Thyroid gland (tissue), 4 donors: ENCODE results near the gene CDC42BPA. TPM values are rescaled to one million over a fixed set of nuclear protein-coding genes. Genes with fewer than 3 reads are reported as not detected.

Experiments
- DNase-seq, 2 donors: peaks; one replicate each; pipeline ENCODE4 v3.0.0-alpha.2; 2019
- H3K27ac ChIP-seq, 3 donors: fragments of 200-600 bp; sonication (generic); 1 replicate in 2 of 3; 2 replicates in 1 of 3; pipeline ENCODE4 v1.5.1; 2016 to 2019; ENCODE audit warnings: mild to moderate bottlenecking in 1 of 3, moderate library complexity in 1 of 3
- H3K27me3 ChIP-seq: fragments of 200-600 bp; sonication (generic); one replicate; pipeline ENCODE4 v1.5.1; 2019
- H3K36me3 ChIP-seq, 2 donors: fragments of 200-600 bp; sonication (generic); one replicate each; pipeline ENCODE4 v1.5.1; 2016 to 2019
- H3K4me1 ChIP-seq, 2 donors: fragments of 200-600 bp; sonication (generic); one replicate each; pipeline ENCODE4 v1.5.1; 2017 to 2019
- H3K4me3 ChIP-seq, 3 donors: fragments of 200-600 bp; sonication (generic); replicated peaks in 1 of 3; 1 replicate in 2 of 3; 2 replicates in 1 of 3; pipeline ENCODE4 v1.5.1; 2016; ENCODE audit warnings: mild to moderate bottlenecking in 1 of 3
- H3K9me3 ChIP-seq: fragments of 200-600 bp; sonication (generic); one replicate; pipeline ENCODE4 v1.5.1; 2017
- POLR2A ChIP-seq, 2 donors: fragments of 450-650 bp; IDR thresholded peaks; one replicate each; pipeline ENCODE4 v1.6.1; 2017; ENCODE audit warnings: antibody characterized with exemption in 2 of 2, mild to moderate bottlenecking in 2 of 2, moderate library complexity in 1 of 2
- WGBS, 2 donors: methylation state at CpG; one replicate each; pipeline ENCODE4 v1.1.5; 2017; 5-methylcytosine and 5-hydroxymethylcytosine counted together
- intact Hi-C: fragments of 100-400 bp; cut with DNase I; formaldehyde crosslinking; loops from one replicate; pipeline ENCODE4 v1.15.1; 2023
- total RNA-seq, 4 donors: library from RNA; depleted of rRNA; stranded (reverse); fragments of >200 nt; gene quantifications; one replicate each; pipeline ENCODE4 v1.2.3, GENCODE V29; 2016
- TF ChIP-seq, protein P1 (sequence below), 6 experiments: fragments of 200-600 bp in 3 of 6; fragments of 450-650 bp in 3 of 6; sonication (generic) in 3 of 6; IDR thresholded peaks; one replicate each; pipeline ENCODE4 v1.5.1; 2016 to 2019; ENCODE audit warnings: antibody characterized with exemption in 6 of 6, mild to moderate bottlenecking in 2 of 6, inconsistent platforms in 1 of 6, moderate library complexity in 1 of 6

CDC42BPA gene
- total RNA-seq, 4 donors from 2014 or later = 25.0 to 50.0 (median 30.5) TPM

DNA sequence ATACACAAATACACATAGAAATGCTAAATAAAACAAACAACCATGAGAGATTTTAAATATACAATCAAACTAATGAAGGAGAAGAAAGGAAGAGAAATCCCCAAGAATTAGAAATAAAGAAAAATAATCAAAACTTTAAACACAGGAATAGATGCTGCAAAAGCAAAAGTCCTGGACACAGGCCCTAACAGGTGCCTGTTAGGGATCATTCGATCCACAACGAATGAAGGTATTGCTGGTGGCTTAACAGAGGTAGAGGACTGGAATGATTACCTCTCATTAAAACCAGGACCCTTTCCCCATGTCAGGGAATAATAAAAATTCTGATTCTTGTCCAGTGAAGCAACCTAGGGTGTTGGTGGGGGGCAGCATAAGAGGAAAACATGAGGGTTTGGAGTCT lies 56.8 kb downstream of the CDC42BPA start:
- intact Hi-C loops = no loop called here
- Histone ChIP-seq H3K9me3 (no peaks in the 10 kb centered on the region), H3K36me3 (no peaks in the 10 kb centered on the region), H3K4me3 (no peak overlapping the region), H3K4me1 (no peaks in the 10 kb centered on the region), H3K27me3 (no peaks in the 10 kb centered on the region), H3K27ac (no peak overlapping the region)
- no peak for DNase-seq
- 94 to 97% methylated on average over 2 of the region's 2 CpGs for WGBS, 2 donors
- TF ChIP-seq POLR2A (IDR thresholded peaks at IDR 0.05) = no peak
- TF ChIP-seq, protein P1, sequence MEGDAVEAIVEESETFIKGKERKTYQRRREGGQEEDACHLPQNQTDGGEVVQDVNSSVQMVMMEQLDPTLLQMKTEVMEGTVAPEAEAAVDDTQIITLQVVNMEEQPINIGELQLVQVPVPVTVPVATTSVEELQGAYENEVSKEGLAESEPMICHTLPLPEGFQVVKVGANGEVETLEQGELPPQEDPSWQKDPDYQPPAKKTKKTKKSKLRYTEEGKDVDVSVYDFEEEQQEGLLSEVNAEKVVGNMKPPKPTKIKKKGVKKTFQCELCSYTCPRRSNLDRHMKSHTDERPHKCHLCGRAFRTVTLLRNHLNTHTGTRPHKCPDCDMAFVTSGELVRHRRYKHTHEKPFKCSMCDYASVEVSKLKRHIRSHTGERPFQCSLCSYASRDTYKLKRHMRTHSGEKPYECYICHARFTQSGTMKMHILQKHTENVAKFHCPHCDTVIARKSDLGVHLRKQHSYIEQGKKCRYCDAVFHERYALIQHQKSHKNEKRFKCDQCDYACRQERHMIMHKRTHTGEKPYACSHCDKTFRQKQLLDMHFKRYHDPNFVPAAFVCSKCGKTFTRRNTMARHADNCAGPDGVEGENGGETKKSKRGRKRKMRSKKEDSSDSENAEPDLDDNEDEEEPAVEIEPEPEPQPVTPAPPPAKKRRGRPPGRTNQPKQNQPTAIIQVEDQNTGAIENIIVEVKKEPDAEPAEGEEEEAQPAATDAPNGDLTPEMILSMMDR (IDR thresholded peaks at IDR 0.05) = no peak

DNA sequence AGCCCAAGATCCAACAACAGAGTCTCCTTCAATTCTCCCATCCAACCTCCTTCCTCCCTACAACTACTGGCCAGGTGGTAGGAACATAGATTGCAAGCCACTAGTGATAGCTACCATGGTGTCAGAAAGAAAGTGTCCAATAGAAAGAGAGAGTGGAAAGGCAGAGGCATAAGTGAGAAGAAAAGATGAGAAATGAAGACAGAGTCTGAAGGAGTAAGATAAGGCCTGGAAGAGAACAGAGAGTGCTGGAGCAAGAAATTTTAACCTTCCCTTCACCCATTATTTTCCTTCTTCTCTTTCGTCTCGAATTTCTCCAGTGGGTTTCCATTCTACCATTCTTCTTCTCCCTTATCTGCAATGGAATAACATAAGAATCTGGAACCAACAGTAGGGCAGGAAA lies 57.9 kb downstream of the CDC42BPA start:
- no peak for DNase-seq
- TF ChIP-seq, protein P1 (IDR thresholded peaks at IDR 0.05) = no peak
- TF ChIP-seq POLR2A (IDR thresholded peaks at IDR 0.05) = no peak
- H3K36me3 ChIP-seq = no peaks in the 10 kb centered on the region
- 91 to 95% methylated on average over 2 of the region's 2 CpGs for WGBS, 2 donors
- H3K4me3 ChIP-seq = no peak overlapping the region
- no peaks in the 10 kb centered on the region for H3K9me3 ChIP-seq
- intact Hi-C loops = no loop called here
- H3K27me3 ChIP-seq = no peaks in the 10 kb centered on the region
- H3K27ac ChIP-seq = no peak overlapping the region
- H3K4me1 ChIP-seq = no peaks in the 10 kb centered on the region

DNA sequence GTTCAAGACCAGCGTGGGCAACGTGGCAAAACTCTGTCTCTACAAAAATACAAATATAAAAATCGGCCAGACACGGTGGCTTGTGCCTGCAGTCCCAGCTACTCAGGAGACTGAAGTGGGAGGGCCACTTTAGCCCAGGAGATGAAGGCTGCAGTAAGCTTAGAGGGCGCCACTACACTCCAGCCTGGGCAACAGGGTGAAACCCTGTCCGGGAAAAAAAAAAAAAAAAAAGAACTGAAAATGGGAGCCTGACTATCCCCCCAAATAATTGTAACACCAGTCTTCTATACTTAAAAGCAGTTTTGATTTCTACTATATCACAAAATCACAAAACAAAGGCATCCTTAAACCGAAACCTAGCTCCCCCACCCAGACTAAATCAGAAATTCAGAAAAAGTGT lies 60.3 kb downstream of the CDC42BPA start:
- Histone ChIP-seq H3K4me1 (no peaks in the 10 kb centered on the region), H3K36me3 (no peaks in the 10 kb centered on the region), H3K4me3 (no peak overlapping the region), H3K27ac (no peak overlapping the region), H3K9me3 (no peaks in the 10 kb centered on the region), H3K27me3 (no peaks in the 10 kb centered on the region)
- no peak for DNase-seq
- intact Hi-C loops = no loop called here
- TF ChIP-seq, protein P1 (IDR thresholded peaks at IDR 0.05) = no peak
- TF ChIP-seq POLR2A (IDR thresholded peaks at IDR 0.05) = no peak
- WGBS, 2 donors = 57 to 71% methylated on average over 7 of the region's 7 CpGs

DNA sequence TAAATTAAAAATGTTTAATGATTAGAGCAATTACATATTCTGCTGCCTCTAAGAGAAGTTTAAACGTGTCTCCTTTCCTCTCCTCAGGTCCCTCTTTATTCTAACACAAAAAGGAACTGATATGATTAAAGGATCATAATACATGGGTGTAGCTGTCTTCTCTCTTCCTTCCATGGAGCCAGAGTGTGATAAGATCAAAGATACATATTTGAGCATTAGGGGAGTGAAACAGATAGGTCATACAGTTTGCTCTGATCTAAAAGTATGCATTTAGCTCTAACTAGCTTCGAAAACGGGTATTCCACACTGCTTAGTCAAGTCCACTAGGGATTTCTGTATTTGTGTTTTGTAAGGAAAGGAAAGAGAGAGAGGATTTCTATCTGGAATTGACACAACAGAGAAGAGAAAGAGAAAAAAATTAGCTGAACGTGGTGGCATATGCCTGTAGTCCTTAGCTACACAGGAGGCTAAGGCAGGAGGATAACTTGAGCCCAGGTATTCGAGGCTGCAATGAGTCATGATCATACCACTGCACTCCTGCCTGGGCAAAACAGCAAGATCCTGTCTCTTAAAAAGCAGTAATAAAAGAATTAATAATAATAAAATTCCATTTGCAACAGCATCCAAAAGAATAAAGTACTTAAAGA lies 63.1 kb downstream of the CDC42BPA start:
- H3K36me3 ChIP-seq = no peaks in the 10 kb centered on the region
- DNase-seq = no peak
- no peaks in the 10 kb centered on the region for H3K9me3 ChIP-seq
- no peaks in the 10 kb centered on the region for H3K27me3 ChIP-seq
- H3K4me1 ChIP-seq = no peaks in the 10 kb centered on the region
- no peak overlapping the region for H3K27ac ChIP-seq
- TF ChIP-seq, protein P1 (IDR thresholded peaks at IDR 0.05) = no peak
- no peak for TF ChIP-seq POLR2A (IDR thresholded peaks at IDR 0.05)
- WGBS, 2 donors = 75 to 79% methylated on average over 5 of the region's 5 CpGs
- intact Hi-C loops = no loop called here
- no peak overlapping the region for H3K4me3 ChIP-seq

DNA sequence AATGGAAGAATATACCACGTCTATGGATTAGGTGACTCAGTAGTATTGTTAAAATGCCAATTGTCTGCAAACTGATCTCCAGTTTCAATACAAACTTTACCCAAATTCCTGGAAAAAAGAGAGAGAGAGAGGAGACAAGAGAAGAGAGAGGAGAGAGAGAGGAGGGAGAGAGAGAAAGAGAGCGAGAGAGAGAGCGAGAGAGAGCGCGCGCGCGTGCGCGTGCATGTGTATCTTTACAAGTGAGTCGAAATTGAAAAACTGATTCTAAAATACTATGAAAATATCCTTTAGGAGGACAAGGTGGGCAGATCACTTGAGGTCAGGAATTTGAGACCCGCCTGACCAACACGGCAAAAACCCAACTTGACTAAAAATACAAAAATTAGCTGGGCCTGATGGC lies 65.2 kb downstream of the CDC42BPA start:
- no peak for DNase-seq
- WGBS, 2 donors = 97% methylated on average over 13 of the region's 13 CpGs
- TF ChIP-seq, protein P1 (IDR thresholded peaks at IDR 0.05) = no peak
- TF ChIP-seq POLR2A (IDR thresholded peaks at IDR 0.05) = no peak
- Histone ChIP-seq H3K9me3 (no peaks in the 10 kb centered on the region), H3K27ac (no peak overlapping the region), H3K4me1 (no peaks in the 10 kb centered on the region), H3K4me3 (no peak overlapping the region), H3K27me3 (no peaks in the 10 kb centered on the region), H3K36me3 (no peaks in the 10 kb centered on the region)
- intact Hi-C loops = no loop called here
